Measurements from ENCODE around the gene SMPDL3A.

DNA sequence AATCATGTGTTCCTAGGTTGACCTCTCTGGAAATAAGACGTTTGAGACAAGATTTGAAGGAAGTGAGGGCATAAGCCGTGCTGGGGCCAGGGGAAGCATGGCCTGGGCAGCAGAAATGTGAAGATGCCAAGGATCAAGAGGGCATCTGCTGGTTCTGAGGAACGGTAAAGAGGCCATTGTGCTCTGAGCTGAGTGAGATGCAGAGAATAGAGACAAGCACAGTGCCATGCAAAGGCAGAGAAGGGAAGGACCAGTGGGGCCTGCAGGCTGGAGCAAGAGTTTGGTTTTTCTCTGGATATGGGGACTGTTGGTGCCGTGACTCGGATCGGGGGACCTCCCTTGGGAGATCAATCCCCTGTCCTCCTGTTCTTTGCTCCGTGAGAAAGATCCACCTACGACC, 50.8 kb downstream of the SMPDL3A start:
- TF ChIP-seq EZH2 (IDR thresholded peaks at IDR 0.05) (no peak), POLR2AphosphoS5 (IDR thresholded peaks at IDR 0.05; ENCODE audit: borderline replicate concordance, low read depth, low read length) (no peak)

Measured in SK-N-MC (cell line).